ENCODE data around the gene C9orf78. TPM values are rescaled to one million over a fixed set of nuclear protein-coding genes. Genes with fewer than 3 reads are reported as not detected.

Gene C9orf78
- total and polyA plus RNA-seq, 9 of the 15 experiments (the other 6 are each of a cell fraction or from before 2014, with no cell fraction given) = 94.6 to 266 (median 202) TPM

GRCh38 chr9:129881547-129882324, 46.7 kb upstream of the C9orf78 start:
- H3K36me3 ChIP-seq (ENCODE audit: control insufficient read depth, insufficient read depth, low read length) = peaks cover 38% of the 10 kb centered on the region
- in situ Hi-C loops (cut with MboI) = loop anchor here (10.0 kb wide), 1 partner anchor 1557 kb away; the partner anchor contains the start of genes COQ4 and TRUB2
- DNase-seq (ENCODE audit: extremely low read depth in 1 of 4, low spot score in 3 of 4) = peak; percentile 48 to 88 (median 66)
- no peaks in the 10 kb centered on the region; a peak in 1 of 5 replicates for H3K27me3 ChIP-seq (ENCODE audit: control insufficient read depth in 2 of 2, insufficient read depth in 2 of 2, low read length in 2 of 2)
- H2AFZ ChIP-seq (ENCODE audit: low read depth, low read length) = no peak overlapping the region
- H3K4me3 ChIP-seq = no peak overlapping the region
- no peaks in the 10 kb centered on the region for H3K9me3 ChIP-seq (replicated peaks; ENCODE audit: control insufficient read depth, insufficient read depth, low read depth, low read length)
- H3K27ac ChIP-seq (ENCODE audit: extremely low read depth, low read depth, low read length) = peak overlapping the region; percentile 91
- peaks cover 49% of the 10 kb centered on the region for H3K79me2 ChIP-seq (ENCODE audit: control insufficient read depth, insufficient read depth, low read length)
- 64% methylated on average over 19 of the region's 19 CpGs for WGBS (ENCODE audit: insufficient coverage, low coverage, missing lambda C conversion rate)
- H4K20me1 ChIP-seq (replicated peaks; ENCODE audit: control insufficient read depth, insufficient read depth, low read length) = no peaks in the 10 kb centered on the region
- BruUV-seq (replicated peaks) = no TSS peak
- peak; percentile 1; the same call in 1 of the 3 replicates for ATAC-seq
- FAIRE-seq = peak; percentile 71
- H3K4me1 ChIP-seq (replicated peaks in 1 of 2; ENCODE audit: control insufficient read depth in 2 of 2, insufficient read depth in 2 of 2, low read length in 2 of 2) = peaks cover 27 to 56% of the 10 kb centered on the region in 2 experiments
- peak overlapping the region; percentile 12; the same call in 1 of the 2 replicates for H3K4me2 ChIP-seq (ENCODE audit: insufficient read depth, low read length)
- H3K9ac ChIP-seq (ENCODE audit: insufficient read depth in 1 of 2, low read depth in 2 of 2, low read length in 2 of 2) = peak overlapping the region in 1 of 2 experiments; percentile 27; a peak in 1 of 4 replicates
- CTCF ChIA-PET (ENCODE audit: low intra/inter-chr PET ratio) = no interaction called here
- POLR2A ChIA-PET = interaction anchor here (0.6 to 1.3 kb wide), 5 partner anchors 8 to 124 kb away, joined by 3 to 4 read pairs (median 3); no protein-coding TSS in a partner anchor
- H3K9me1 ChIP-seq (ENCODE audit: control insufficient read depth, insufficient read depth, low read length) = no peaks in the 10 kb centered on the region
- intact Hi-C loops (cut with micrococcal nuclease) = loop anchor here (10.0 kb wide), 3 partner anchors 147 to 463 kb away; partner anchors contain the start of gene ASB6
- TF ChIP-seq RCOR1 (IDR thresholded peaks at IDR 0.05; ENCODE audit: borderline replicate concordance in 1 of 2, low read depth in 2 of 2, low read length in 2 of 2) = peak in 1 of 2 experiments; percentile 83; a peak in 1 of 4 replicates
- no peak for TF ChIP-seq ZNF398 (CRISPR knock-in tag; IDR thresholded peaks at IDR 0.05)
- peak; percentile 18 to 48; a peak in 1 of 4 replicates for TF ChIP-seq TBL1XR1 (IDR thresholded peaks at IDR 0.05; ENCODE audit: low read length in 2 of 2)
- TF ChIP-seq ELF4 (CRISPR knock-in tag; IDR thresholded peaks at IDR 0.05) = no peak
- TF ChIP-seq THAP12 (CRISPR knock-in tag; IDR thresholded peaks at IDR 0.05) = 0 out of 2 replicates have a peak, but pooled peaks have one; percentile 7
- TF ChIP-seq DMBX1 (CRISPR knock-in tag; IDR thresholded peaks at IDR 0.05; ENCODE audit: borderline replicate concordance) = peak; percentile 75; the same call in 1 of the 2 replicates
- TF ChIP-seq CEBPG (CRISPR knock-in tag; IDR thresholded peaks at IDR 0.05) = no peak
- no peak for TF ChIP-seq CEBPG (tag; conservative IDR thresholded peaks at IDR 0.05 in 1 of 2, IDR thresholded peaks at IDR 0.05 in 1 of 2)
- no peak for TF ChIP-seq GATA2 (CRISPR knock-in tag; IDR thresholded peaks at IDR 0.05)
- no peak for TF ChIP-seq HCFC1 (IDR thresholded peaks at IDR 0.05; ENCODE audit: low read depth, low read length)
- TF ChIP-seq MEF2D (tag; conservative IDR thresholded peaks at IDR 0.05; ENCODE audit: low read depth) = no peak
- no peak for TF ChIP-seq NFIC (IDR thresholded peaks at IDR 0.05)
- TF ChIP-seq PCBP2 (IDR thresholded peaks at IDR 0.05; ENCODE audit: low read depth, low read length, poor library complexity, severe bottlenecking) = no peak
